ENCODE measurements around the gene GGTLC2. TPM values are rescaled to one million over a fixed set of nuclear protein-coding genes. Genes with fewer than 3 reads are reported as not detected.

The GGTLC2 gene
- total RNA-seq, 1 donor from 2014 or later, result not detected

GRCh38 chr22:22673099-22673498 lies 28.7 kb downstream of the GGTLC2 start:
- no peak for TF ChIP-seq CTCF (IDR thresholded peaks at IDR 0.05; ENCODE audit: insufficient read depth, low read length, poor library complexity, severe bottlenecking)
- no peak for DNase-seq (ENCODE audit: low read depth)
- Histone ChIP-seq H3K36me3 (ENCODE audit: control insufficient read depth, insufficient read depth, low read length) (no peaks in the 10 kb centered on the region), H3K27me3 (ENCODE audit: control insufficient read depth, insufficient read depth, low read length) (no peaks in the 10 kb centered on the region), H3K4me3 (ENCODE audit: low read depth, low read length) (no peak overlapping the region)

- no peaks in the 10 kb centered on the region for H3K27me3 ChIP-seq (ENCODE audit: control insufficient read depth, insufficient read depth, low read length)
- TF ChIP-seq CTCF (IDR thresholded peaks at IDR 0.05; ENCODE audit: insufficient read depth, low read length, poor library complexity, severe bottlenecking), result no peak
- no peak overlapping the region for H3K4me3 ChIP-seq (ENCODE audit: low read depth, low read length)
- no peaks in the 10 kb centered on the region for H3K36me3 ChIP-seq (ENCODE audit: control insufficient read depth, insufficient read depth, low read length)
- DNase-seq (ENCODE audit: low read depth), result no peak
Observed at GRCh38 chr22:22673628-22674027, 29.2 kb downstream of the GGTLC2 start.

- no peak for DNase-seq (ENCODE audit: low read depth)
- H3K27me3 ChIP-seq (ENCODE audit: control insufficient read depth, insufficient read depth, low read length), result no peaks in the 10 kb centered on the region
Observed at GRCh38 chr22:22674467-22674866, 30.1 kb downstream of the GGTLC2 start.

GRCh38 chr22:22678970-22679369 lies 34.6 kb downstream of the GGTLC2 start:
- DNase-seq (ENCODE audit: low read depth), result no peak
- no peak for TF ChIP-seq CTCF (IDR thresholded peaks at IDR 0.05; ENCODE audit: insufficient read depth, low read length, poor library complexity, severe bottlenecking)
- Histone ChIP-seq H3K27me3 (ENCODE audit: control insufficient read depth, insufficient read depth, low read length) (no peaks in the 10 kb centered on the region), H3K36me3 (ENCODE audit: control insufficient read depth, insufficient read depth, low read length) (no peaks in the 10 kb centered on the region), H3K4me3 (ENCODE audit: low read depth, low read length) (no peak overlapping the region)

More at GRCh38 chr22:22674467-22674866, 30.1 kb downstream of the GGTLC2 start:
- TF ChIP-seq CTCF (IDR thresholded peaks at IDR 0.05; ENCODE audit: insufficient read depth, low read length, poor library complexity, severe bottlenecking), result no peak
- Histone ChIP-seq H3K4me3 (ENCODE audit: low read depth, low read length) (no peak overlapping the region), H3K36me3 (ENCODE audit: control insufficient read depth, insufficient read depth, low read length) (no peaks in the 10 kb centered on the region)

- no peak for DNase-seq (ENCODE audit: low read depth)
- no peak for TF ChIP-seq CTCF (IDR thresholded peaks at IDR 0.05; ENCODE audit: insufficient read depth, low read length, poor library complexity, severe bottlenecking)
- no peak overlapping the region for H3K4me3 ChIP-seq (ENCODE audit: low read depth, low read length)
- H3K27me3 ChIP-seq (ENCODE audit: control insufficient read depth, insufficient read depth, low read length), result no peaks in the 10 kb centered on the region
- no peaks in the 10 kb centered on the region for H3K36me3 ChIP-seq (ENCODE audit: control insufficient read depth, insufficient read depth, low read length)
Observed at GRCh38 chr22:22680396-22680795, 36.0 kb downstream of the GGTLC2 start.

- DNase-seq (ENCODE audit: low read depth), result no peak
- no peak for TF ChIP-seq CTCF (IDR thresholded peaks at IDR 0.05; ENCODE audit: insufficient read depth, low read length, poor library complexity, severe bottlenecking)
- Histone ChIP-seq H3K27me3 (ENCODE audit: control insufficient read depth, insufficient read depth, low read length) (no peaks in the 10 kb centered on the region), H3K4me3 (ENCODE audit: low read depth, low read length) (no peak overlapping the region), H3K36me3 (ENCODE audit: control insufficient read depth, insufficient read depth, low read length) (no peaks in the 10 kb centered on the region)
Observed at GRCh38 chr22:22681221-22681739, 36.9 kb downstream of the GGTLC2 start.

Measured in kidney epithelial cell (primary cell).